ENCODE measurements around the gene PCDH1. TPM values are rescaled to one million over a fixed set of nuclear protein-coding genes. Genes with fewer than 3 reads are reported as not detected.
"Not testable (repeated sequence)": the region's sequence is repeated elsewhere in the genome, so short reads cannot be mapped to it uniquely, and the experiment has no call there.

Gene PCDH1
- total RNA-seq, 1 experiment from 2014 or later = 0.20 TPM

- no peak for DNase-seq
- Histone ChIP-seq H3K4me1 (no peaks in the 10 kb centered on the region), H3K27me3 (peaks cover 9% of the 10 kb centered on the region; the same call in 1 of the 2 replicates), H3K36me3 (no peaks in the 10 kb centered on the region), H3K4me3 (no peak overlapping the region), H3K27ac (no peak overlapping the region), H3K9me3 (replicated peaks) (no peaks in the 10 kb centered on the region; the same call in 1 of the 2 replicates)
Measured at GRCh38 chr5:141909212-141909611, 31.0 kb upstream of the PCDH1 start.

- no peaks in the 10 kb centered on the region; the same call in 1 of the 2 replicates for H3K9me3 ChIP-seq (replicated peaks)
- no peak overlapping the region for H3K4me3 ChIP-seq
- no peak overlapping the region for H3K27ac ChIP-seq
- H3K27me3 ChIP-seq = peaks cover 7% of the 10 kb centered on the region
- DNase-seq = no peak
- H3K4me1 ChIP-seq = no peaks in the 10 kb centered on the region
- no peaks in the 10 kb centered on the region for H3K36me3 ChIP-seq
Measured at GRCh38 chr5:141908796-141909195, 30.6 kb upstream of the PCDH1 start.

GRCh38 chr5:141906972-141907371 is 28.8 kb upstream of the PCDH1 start:
- Histone ChIP-seq H3K4me1 (no peaks in the 10 kb centered on the region), H3K36me3 (no peaks in the 10 kb centered on the region), H3K4me3 (no peak overlapping the region), H3K9me3 (replicated peaks) (no peaks in the 10 kb centered on the region; the same call in 1 of the 2 replicates), H3K27ac (no peak overlapping the region), H3K27me3 (peaks cover 21% of the 10 kb centered on the region)
- DNase-seq = no peak

GRCh38 chr5:141906517-141906916 is 28.3 kb upstream of the PCDH1 start:
- Histone ChIP-seq H3K36me3 (no peaks in the 10 kb centered on the region), H3K4me1 (no peaks in the 10 kb centered on the region), H3K9me3 (replicated peaks) (no peaks in the 10 kb centered on the region; the same call in 1 of the 2 replicates), H3K27ac (no peak overlapping the region), H3K27me3 (peaks cover 24% of the 10 kb centered on the region), H3K4me3 (no peak overlapping the region)
- DNase-seq = no peak

- H3K4me1 ChIP-seq = no peaks in the 10 kb centered on the region
- H3K4me3 ChIP-seq = no peak overlapping the region
- H3K36me3 ChIP-seq = no peaks in the 10 kb centered on the region
- H3K27me3 ChIP-seq = peaks cover 24% of the 10 kb centered on the region
- H3K9me3 ChIP-seq (replicated peaks) = no peaks in the 10 kb centered on the region; the same call in 1 of the 2 replicates
- no peak for DNase-seq
- H3K27ac ChIP-seq = no peak overlapping the region
Measured at GRCh38 chr5:141904551-141904950, 26.3 kb upstream of the PCDH1 start.

GRCh38 chr5:141903261-141903660 is 25.1 kb upstream of the PCDH1 start:
- Histone ChIP-seq H3K4me3 (no peak overlapping the region), H3K27me3 (peaks cover 24% of the 10 kb centered on the region), H3K36me3 (no peaks in the 10 kb centered on the region), H3K9me3 (replicated peaks) (no peaks in the 10 kb centered on the region; the same call in 1 of the 2 replicates), H3K4me1 (no peaks in the 10 kb centered on the region), H3K27ac (no peak overlapping the region)
- no peak for DNase-seq

- no peaks in the 10 kb centered on the region for H3K4me1 ChIP-seq
- no peaks in the 10 kb centered on the region for H3K9me3 ChIP-seq (replicated peaks)
- DNase-seq = no peak
- H3K4me3 ChIP-seq = no peak overlapping the region
- H3K27ac ChIP-seq = no peak overlapping the region
- peaks cover 24% of the 10 kb centered on the region for H3K27me3 ChIP-seq
- H3K36me3 ChIP-seq = no peaks in the 10 kb centered on the region
Measured at GRCh38 chr5:141902015-141902814, 24.0 kb upstream of the PCDH1 start.

- no peak overlapping the region for H3K27ac ChIP-seq
- H3K4me1 ChIP-seq = no peaks in the 10 kb centered on the region
- H3K27me3 ChIP-seq = peaks cover 23% of the 10 kb centered on the region
- no peak overlapping the region for H3K4me3 ChIP-seq
- no peak for DNase-seq
- no peaks in the 10 kb centered on the region for H3K9me3 ChIP-seq (replicated peaks)
- no peaks in the 10 kb centered on the region for H3K36me3 ChIP-seq
Measured at GRCh38 chr5:141898448-141899049, 20.3 kb upstream of the PCDH1 start.

- Histone ChIP-seq H3K36me3 (no peaks in the 10 kb centered on the region), H3K4me1 (no peaks in the 10 kb centered on the region), H3K27ac (no peak overlapping the region), H3K27me3 (peaks cover 17% of the 10 kb centered on the region), H3K9me3 (replicated peaks) (no peaks in the 10 kb centered on the region), H3K4me3 (no peak overlapping the region)
- no peak for DNase-seq
Measured at GRCh38 chr5:141897425-141897824, 19.2 kb upstream of the PCDH1 start.

- not testable (repeated sequence) for H3K36me3 ChIP-seq; H3K27ac ChIP-seq; H3K27me3 ChIP-seq; DNase-seq; H3K4me3 ChIP-seq; H3K4me1 ChIP-seq; H3K9me3 ChIP-seq (replicated peaks)
Measured at GRCh38 chr5:141890429-141890828, 12.2 kb upstream of the PCDH1 start.

- H3K9me3 ChIP-seq (replicated peaks) = no peaks in the 10 kb centered on the region
- H3K4me3 ChIP-seq = no peak overlapping the region
- H3K27ac ChIP-seq = no peak overlapping the region
- H3K27me3 ChIP-seq = peaks cover 17% of the 10 kb centered on the region
- no peaks in the 10 kb centered on the region for H3K4me1 ChIP-seq
- no peak for DNase-seq
- no peaks in the 10 kb centered on the region for H3K36me3 ChIP-seq
Measured at GRCh38 chr5:141889282-141889871, 11.2 kb upstream of the PCDH1 start.

GRCh38 chr5:141883892-141884318 is 5.7 kb upstream of the PCDH1 start:
- no peak for DNase-seq
- Histone ChIP-seq H3K27ac (no peak overlapping the region), H3K9me3 (replicated peaks) (no peaks in the 10 kb centered on the region), H3K27me3 (peaks cover 40% of the 10 kb centered on the region), H3K4me1 (no peaks in the 10 kb centered on the region), H3K4me3 (no peak overlapping the region), H3K36me3 (no peaks in the 10 kb centered on the region)

GRCh38 chr5:141883184-141883891 is 5.1 kb upstream of the PCDH1 start:
- H3K27me3 ChIP-seq = peaks cover 40% of the 10 kb centered on the region
- no peaks in the 10 kb centered on the region for H3K9me3 ChIP-seq (replicated peaks)
- H3K4me3 ChIP-seq = no peak overlapping the region
- DNase-seq = peak in 1 of 2 experiments; percentile 23
- H3K36me3 ChIP-seq = no peaks in the 10 kb centered on the region
- H3K4me1 ChIP-seq = peaks cover 4% of the 10 kb centered on the region; the same call in 1 of the 2 replicates
- no peak overlapping the region for H3K27ac ChIP-seq

GRCh38 chr5:141882594-141883183 is 4.5 kb upstream of the PCDH1 start:
- H3K4me1 ChIP-seq = peaks cover 4% of the 10 kb centered on the region; the same call in 1 of the 2 replicates
- H3K36me3 ChIP-seq = no peaks in the 10 kb centered on the region
- H3K27me3 ChIP-seq = peaks cover 41% of the 10 kb centered on the region
- no peaks in the 10 kb centered on the region for H3K9me3 ChIP-seq (replicated peaks)
- no peak for DNase-seq
- no peak overlapping the region for H3K27ac ChIP-seq
- H3K4me3 ChIP-seq = no peak overlapping the region

All from SJCRH30 (cell line).